Ishikawa (cell line): ENCODE measurements around the gene DDX4.

Experiments
- CEBPB ChIP-seq: IDR thresholded peaks from 2 replicates; pipeline ENCODE4 v1.6.1; 2012
- CREB1 ChIP-seq: IDR thresholded peaks from 2 replicates; pipeline ENCODE4 v1.6.1; 2012; ENCODE audit warnings: low read depth
- EGR1 ChIP-seq: IDR thresholded peaks from 2 replicates; pipeline ENCODE4 v1.6.1; 2012
- EP300 ChIP-seq: IDR thresholded peaks from 2 replicates; pipeline ENCODE4 v1.6.1; 2012; ENCODE audit warnings: borderline replicate concordance
- FOXM1 ChIP-seq: IDR thresholded peaks from 2 replicates; pipeline ENCODE4 v1.6.1; 2012; ENCODE audit warnings: low read depth, borderline replicate concordance
- MAX ChIP-seq: IDR thresholded peaks from 2 replicates; pipeline ENCODE4 v1.6.1; 2012
- NFIC ChIP-seq: IDR thresholded peaks from 2 replicates; pipeline ENCODE4 v1.6.1; 2012
- RAD21 ChIP-seq: IDR thresholded peaks from 2 replicates; pipeline ENCODE4 v1.6.1; 2012; ENCODE audit warnings: low read depth
- TAF1 ChIP-seq: IDR thresholded peaks from 2 replicates; pipeline ENCODE4 v1.6.1; 2012; ENCODE audit warnings: low read depth, mild to moderate bottlenecking
- TCF12 ChIP-seq: IDR thresholded peaks from 2 replicates; pipeline ENCODE4 v1.6.1; 2012; ENCODE audit warnings: low read depth
- TEAD4 ChIP-seq: IDR thresholded peaks from 2 replicates; pipeline ENCODE4 v1.6.1; 2012
- YY1 ChIP-seq: IDR thresholded peaks from 2 replicates; pipeline ENCODE4 v1.6.1; 2012; ENCODE audit warnings: low read depth
- ZBTB7A ChIP-seq: IDR thresholded peaks from 2 replicates; pipeline ENCODE4 v1.6.1; 2012; ENCODE audit warnings: low read depth
- TF ChIP-seq, protein P1 (sequence below): IDR thresholded peaks from 2 replicates; pipeline ENCODE4 v1.6.1; 2012; ENCODE audit warnings: low read depth, mild to moderate bottlenecking
- TF ChIP-seq, protein P2 (sequence below): IDR thresholded peaks from 2 replicates; pipeline ENCODE4 v1.6.1; 2012

DDX4 gene

DNA sequence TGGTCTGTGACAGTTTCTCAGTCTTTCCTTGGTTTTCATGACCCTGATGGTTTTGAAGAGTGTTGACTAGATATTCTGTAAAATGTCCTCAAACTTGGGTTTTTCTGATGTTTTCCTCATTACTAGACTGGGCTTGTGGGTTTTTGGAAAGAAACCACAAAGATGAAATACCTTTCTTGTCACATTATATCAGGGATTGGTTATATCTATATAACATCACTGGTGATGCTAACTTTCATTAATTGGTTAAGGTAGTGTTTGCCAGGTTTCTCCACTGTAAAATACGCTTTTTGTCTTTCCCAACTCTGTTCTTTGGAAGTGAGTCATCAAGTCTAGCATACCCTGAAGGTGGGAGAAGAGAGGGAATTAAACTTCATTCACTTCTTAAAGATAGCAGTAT is 110.0 kb downstream of the DDX4 start:
- TF ChIP-seq EP300 (no peak), YY1 (no peak), NFIC (no peak), MAX (no peak), RAD21 (no peak), TEAD4 (no peak), EGR1 (no peak), TAF1 (no peak), TCF12 (no peak), FOXM1 (no peak), CEBPB (no peak), CREB1 (no peak), ZBTB7A (no peak)
- TF ChIP-seq, protein P1, sequence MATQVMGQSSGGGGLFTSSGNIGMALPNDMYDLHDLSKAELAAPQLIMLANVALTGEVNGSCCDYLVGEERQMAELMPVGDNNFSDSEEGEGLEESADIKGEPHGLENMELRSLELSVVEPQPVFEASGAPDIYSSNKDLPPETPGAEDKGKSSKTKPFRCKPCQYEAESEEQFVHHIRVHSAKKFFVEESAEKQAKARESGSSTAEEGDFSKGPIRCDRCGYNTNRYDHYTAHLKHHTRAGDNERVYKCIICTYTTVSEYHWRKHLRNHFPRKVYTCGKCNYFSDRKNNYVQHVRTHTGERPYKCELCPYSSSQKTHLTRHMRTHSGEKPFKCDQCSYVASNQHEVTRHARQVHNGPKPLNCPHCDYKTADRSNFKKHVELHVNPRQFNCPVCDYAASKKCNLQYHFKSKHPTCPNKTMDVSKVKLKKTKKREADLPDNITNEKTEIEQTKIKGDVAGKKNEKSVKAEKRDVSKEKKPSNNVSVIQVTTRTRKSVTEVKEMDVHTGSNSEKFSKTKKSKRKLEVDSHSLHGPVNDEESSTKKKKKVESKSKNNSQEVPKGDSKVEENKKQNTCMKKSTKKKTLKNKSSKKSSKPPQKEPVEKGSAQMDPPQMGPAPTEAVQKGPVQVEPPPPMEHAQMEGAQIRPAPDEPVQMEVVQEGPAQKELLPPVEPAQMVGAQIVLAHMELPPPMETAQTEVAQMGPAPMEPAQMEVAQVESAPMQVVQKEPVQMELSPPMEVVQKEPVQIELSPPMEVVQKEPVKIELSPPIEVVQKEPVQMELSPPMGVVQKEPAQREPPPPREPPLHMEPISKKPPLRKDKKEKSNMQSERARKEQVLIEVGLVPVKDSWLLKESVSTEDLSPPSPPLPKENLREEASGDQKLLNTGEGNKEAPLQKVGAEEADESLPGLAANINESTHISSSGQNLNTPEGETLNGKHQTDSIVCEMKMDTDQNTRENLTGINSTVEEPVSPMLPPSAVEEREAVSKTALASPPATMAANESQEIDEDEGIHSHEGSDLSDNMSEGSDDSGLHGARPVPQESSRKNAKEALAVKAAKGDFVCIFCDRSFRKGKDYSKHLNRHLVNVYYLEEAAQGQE: no peak
- TF ChIP-seq, protein P2, sequence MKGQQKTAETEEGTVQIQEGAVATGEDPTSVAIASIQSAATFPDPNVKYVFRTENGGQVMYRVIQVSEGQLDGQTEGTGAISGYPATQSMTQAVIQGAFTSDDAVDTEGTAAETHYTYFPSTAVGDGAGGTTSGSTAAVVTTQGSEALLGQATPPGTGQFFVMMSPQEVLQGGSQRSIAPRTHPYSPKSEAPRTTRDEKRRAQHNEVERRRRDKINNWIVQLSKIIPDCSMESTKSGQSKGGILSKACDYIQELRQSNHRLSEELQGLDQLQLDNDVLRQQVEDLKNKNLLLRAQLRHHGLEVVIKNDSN: no peak

DNA sequence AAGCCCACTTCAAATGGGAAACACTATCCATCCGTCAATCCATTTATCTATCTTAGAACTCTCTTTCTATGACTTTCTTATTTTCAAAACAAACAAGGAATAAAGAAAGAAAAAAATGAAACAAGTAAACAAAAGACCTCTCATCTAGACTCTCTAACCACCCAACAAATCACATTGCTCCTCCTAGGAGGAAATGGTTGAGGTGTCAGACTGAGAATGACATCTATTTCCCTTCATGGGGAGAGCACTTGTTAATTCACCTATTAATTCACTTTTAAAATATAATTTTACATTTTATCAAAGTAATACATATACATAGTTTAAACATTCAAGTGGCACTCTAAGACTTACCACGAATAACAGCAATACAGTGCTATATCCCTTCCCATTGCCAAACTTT is 110.9 kb downstream of the DDX4 start:
- TF ChIP-seq TEAD4: no peak
- TF ChIP-seq EGR1: no peak
- TF ChIP-seq, protein P1: no peak
- no peak for TF ChIP-seq YY1
- TF ChIP-seq ZBTB7A: no peak
- no peak for TF ChIP-seq CEBPB
- no peak for TF ChIP-seq MAX
- no peak for TF ChIP-seq TAF1
- TF ChIP-seq, protein P2: no peak
- TF ChIP-seq TCF12: no peak
- TF ChIP-seq FOXM1: no peak
- no peak for TF ChIP-seq RAD21
- TF ChIP-seq CREB1: no peak
- TF ChIP-seq NFIC: no peak

GRCh38 chr5:55850839-55851674 is 113.2 kb downstream of the DDX4 start, which contains the start of gene IL31RA:
TSS of gene IL31RA (plus strand) at chr5:55851357. CDS start at chr5:55851571, 214 bp downstream.
- no peak for TF ChIP-seq CEBPB
- TF ChIP-seq TEAD4: no peak
- TF ChIP-seq NFIC: no peak

DNA sequence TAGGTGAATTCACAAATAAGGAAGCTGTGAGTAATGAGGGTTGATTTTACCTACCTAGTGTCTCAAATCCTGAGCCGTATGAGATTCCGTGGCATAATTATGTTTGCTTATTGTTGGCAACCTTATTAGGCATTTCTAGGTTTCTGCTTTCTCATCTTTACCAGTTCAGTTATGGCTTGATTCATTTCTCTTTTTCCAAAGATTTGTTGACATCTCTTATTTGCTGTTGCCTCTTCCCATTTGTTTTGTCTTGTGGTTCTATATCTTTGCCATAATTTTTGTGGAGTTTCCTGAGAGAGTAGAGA is 113.8 kb downstream of the DDX4 start:
- TF ChIP-seq RAD21 (no peak), CEBPB (no peak), NFIC (no peak), FOXM1 (no peak), TAF1 (no peak), TCF12 (no peak), TEAD4 (no peak), MAX (no peak), CREB1 (no peak), EGR1 (no peak), ZBTB7A (no peak), EP300 (no peak), YY1 (no peak)
- TF ChIP-seq, protein P1: no peak
- TF ChIP-seq, protein P2: no peak
